Naive B cell (primary cell): ENCODE data around the gene OSBPL3. TPM values are rescaled to one million over a fixed set of nuclear protein-coding genes. Genes with fewer than 3 reads are reported as not detected.

ENCODE experiments used
- ATAC-seq, 2 donors: fragments of 150-1000 bp; cut with Tn5 transposase; 2 replicates each; pipeline ENCODE4 v1.10.0; 2021; ENCODE audit warnings: low read depth in 2 of 2, mild to moderate bottlenecking in 2 of 2, moderate library complexity in 2 of 2
- DNase-seq: peaks from one replicate; pipeline ENCODE4 v3.0.0; 2022
- H3K27ac Mint-ChIP-seq, 6 donors: one replicate each; pipeline ENCODE4 v1.8.0; 2020 to 2022; ENCODE audit warnings: mild to moderate bottlenecking in 6 of 6, mixed read lengths in 6 of 6, moderate library complexity in 5 of 6, inconsistent platforms in 2 of 6
- H3K27me3 Mint-ChIP-seq, 3 donors: one replicate each; pipeline ENCODE4 v1.8.0; 2021 to 2022; ENCODE audit warnings: mixed read lengths in 3 of 3, mild to moderate bottlenecking in 1 of 3
- H3K36me3 Mint-ChIP-seq, 2 donors: one replicate each; pipeline ENCODE4 v1.8.0; 2020 to 2022; ENCODE audit warnings: mixed read lengths in 2 of 2, inconsistent platforms in 1 of 2, mild to moderate bottlenecking in 1 of 2
- H3K4me1 Mint-ChIP-seq, 3 donors: one replicate each; pipeline ENCODE4 v1.8.0; 2020 to 2022; ENCODE audit warnings: mixed read lengths in 3 of 3, inconsistent platforms in 1 of 3, mild to moderate bottlenecking in 1 of 3, moderate library complexity in 1 of 3
- H3K4me3 Mint-ChIP-seq, 8 donors: one replicate each; pipeline ENCODE4 v1.8.0; 2020 to 2022; ENCODE audit warnings: mild to moderate bottlenecking in 8 of 8, mixed read lengths in 8 of 8, moderate library complexity in 8 of 8, inconsistent platforms in 2 of 8
- H3K9me3 Mint-ChIP-seq, 7 donors: one replicate each; pipeline ENCODE4 v1.8.0; 2020 to 2022; ENCODE audit warnings: mixed read lengths in 7 of 7, mild to moderate bottlenecking in 5 of 7, inconsistent platforms in 2 of 7, moderate library complexity in 1 of 7
- polyA plus RNA-seq, 6 donors: library from polyadenylated mRNA; unstranded; fragments of 300-500 nt; fragmentation: Illumina TruSeq; gene quantifications; one replicate each; pipeline ENCODE4 v1.2.3, GENCODE V29; 2021; ENCODE audit warnings: low read depth in 6 of 6

The OSBPL3 gene
- polyA plus RNA-seq, 6 donors from 2014 or later, result 2.3 to 8.2 (median 6.5) TPM

DNA sequence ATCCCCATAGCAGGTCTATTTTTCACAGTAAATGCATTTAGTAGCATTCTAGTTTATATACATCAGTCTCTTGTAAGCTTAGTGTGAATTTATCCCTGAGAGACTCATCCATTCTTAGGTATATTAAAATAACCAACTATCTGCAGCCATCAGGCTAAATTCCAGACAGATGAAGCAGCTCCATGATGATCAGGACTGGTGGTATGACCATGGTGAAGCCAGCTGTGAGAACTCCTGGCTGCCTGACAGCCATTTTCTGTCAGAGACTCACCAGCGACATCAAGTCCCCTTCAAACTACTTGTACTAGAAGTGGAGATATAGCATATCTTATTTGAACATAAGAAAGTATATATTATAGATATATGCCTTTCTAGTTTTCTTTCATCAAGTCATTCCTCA, 152.4 kb downstream of the OSBPL3 start:
- ATAC-seq, result no peak
- DNase-seq, result no peak
- Mint-ChIP-seq H3K27ac (peak overlapping the region in 1 of 6 donors; percentile 11), H3K36me3 (peaks cover 0 to 15% of the 10 kb centered on the region in 2 donors), H3K9me3 (no peaks in the 10 kb centered on the region), H3K27me3 (no peaks in the 10 kb centered on the region), H3K4me1 (peaks cover 39 to 56% (median 48%) of the 10 kb centered on the region in 3 donors), H3K4me3 (no peak overlapping the region)

DNA sequence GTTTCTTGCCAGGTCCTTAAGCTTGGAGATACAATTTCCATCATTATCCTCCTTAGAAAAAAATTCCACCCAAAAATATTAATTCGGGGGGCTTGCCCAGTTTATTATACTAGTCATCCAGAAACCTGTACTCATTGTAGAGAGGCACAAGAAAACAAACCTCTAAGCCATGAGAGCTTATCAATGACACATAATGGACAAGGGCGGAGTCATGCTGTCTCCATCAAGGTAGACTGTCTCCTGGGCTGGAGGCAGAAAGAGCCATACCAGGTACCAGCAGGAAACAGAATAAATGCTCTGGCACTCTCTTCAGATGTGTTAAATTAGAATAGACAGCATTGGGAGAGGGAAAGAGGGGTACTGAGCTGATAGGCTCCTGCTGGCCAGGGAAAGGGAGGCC, 153.0 kb downstream of the OSBPL3 start:
- DNase-seq, result no peak
- Mint-ChIP-seq H3K27ac (peak overlapping the region in 2 of 6 donors; percentile 63 to 70), H3K9me3 (no peaks in the 10 kb centered on the region), H3K4me1 (peaks cover 36 to 53% (median 44%) of the 10 kb centered on the region in 3 donors), H3K36me3 (peaks cover 0 to 15% of the 10 kb centered on the region in 2 donors), H3K27me3 (no peaks in the 10 kb centered on the region), H3K4me3 (no peak overlapping the region)
- ATAC-seq, result no peak

DNA sequence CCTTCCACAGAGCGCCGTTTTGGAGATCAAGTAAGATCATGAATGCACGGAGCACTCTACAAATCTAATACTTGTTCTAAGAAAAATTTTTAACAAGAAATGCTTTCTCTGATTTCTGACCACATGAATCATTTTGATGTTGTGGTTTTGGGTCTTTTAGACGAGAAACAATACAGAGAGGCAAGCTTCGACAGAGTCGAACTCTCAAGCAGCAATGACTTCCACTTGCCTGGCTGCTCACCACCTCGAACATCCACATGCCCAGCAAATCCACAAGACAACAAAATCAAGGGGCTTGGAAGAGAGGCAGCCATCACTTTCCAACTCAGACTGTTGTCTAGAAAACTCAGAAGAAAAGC, 153.3 kb downstream of the OSBPL3 start:
- peaks cover 0 to 15% of the 10 kb centered on the region in 2 donors for H3K36me3 Mint-ChIP-seq
- H3K27ac Mint-ChIP-seq, result peak overlapping the region in 4 of 6 donors; percentile 63 to 95 (median 68)
- no peaks in the 10 kb centered on the region for H3K27me3 Mint-ChIP-seq
- H3K4me1 Mint-ChIP-seq, result peaks cover 38 to 56% (median 44%) of the 10 kb centered on the region in 3 donors
- H3K4me3 Mint-ChIP-seq, result no peak overlapping the region
- ATAC-seq (no peak), DNase-seq (no peak)
- no peaks in the 10 kb centered on the region for H3K9me3 Mint-ChIP-seq

DNA sequence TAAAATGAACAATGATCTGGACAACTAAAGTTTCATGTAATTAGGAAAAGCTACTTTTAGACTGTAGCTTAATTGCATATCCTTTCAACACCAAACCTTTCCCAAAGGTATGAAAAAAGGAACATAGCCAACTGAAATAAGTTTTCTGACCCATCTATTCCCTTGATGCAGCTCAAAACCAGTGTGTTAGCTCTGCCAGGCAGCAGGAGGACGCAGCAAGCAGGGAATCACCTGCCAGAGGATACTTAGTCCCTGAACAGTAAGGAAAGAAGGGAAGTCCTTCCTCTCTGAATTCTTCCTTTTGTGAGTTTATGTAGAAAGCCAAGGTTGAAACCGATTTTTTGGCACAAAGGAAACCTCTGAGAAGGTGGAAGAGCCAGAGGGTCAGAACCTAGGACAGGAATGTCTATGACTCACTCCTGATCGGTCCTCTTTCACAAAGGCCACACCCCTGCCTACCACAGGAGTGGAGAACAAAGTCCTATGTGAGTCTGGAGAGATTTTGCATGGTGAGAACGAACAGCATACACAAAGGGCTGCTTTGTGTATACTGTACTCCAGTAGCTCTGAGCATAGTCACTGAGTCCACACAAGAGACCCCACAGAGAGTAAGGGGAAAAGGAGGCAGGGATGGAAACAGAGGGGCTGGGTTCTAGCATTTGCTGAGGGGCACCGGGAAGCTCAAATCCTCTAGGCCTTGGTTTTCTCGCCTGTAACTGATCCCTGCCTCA, 153.9 kb downstream of the OSBPL3 start:
- ATAC-seq, result no peak
- Mint-ChIP-seq H3K27ac (peak overlapping the region in 5 of 6 donors; percentile 8 to 95 (median 63)), H3K4me3 (no peak overlapping the region), H3K4me1 (peaks cover 42 to 59% (median 44%) of the 10 kb centered on the region in 3 donors), H3K9me3 (no peaks in the 10 kb centered on the region), H3K36me3 (peaks cover 0 to 15% of the 10 kb centered on the region in 2 donors), H3K27me3 (no peaks in the 10 kb centered on the region)
- DNase-seq, result no peak

DNA sequence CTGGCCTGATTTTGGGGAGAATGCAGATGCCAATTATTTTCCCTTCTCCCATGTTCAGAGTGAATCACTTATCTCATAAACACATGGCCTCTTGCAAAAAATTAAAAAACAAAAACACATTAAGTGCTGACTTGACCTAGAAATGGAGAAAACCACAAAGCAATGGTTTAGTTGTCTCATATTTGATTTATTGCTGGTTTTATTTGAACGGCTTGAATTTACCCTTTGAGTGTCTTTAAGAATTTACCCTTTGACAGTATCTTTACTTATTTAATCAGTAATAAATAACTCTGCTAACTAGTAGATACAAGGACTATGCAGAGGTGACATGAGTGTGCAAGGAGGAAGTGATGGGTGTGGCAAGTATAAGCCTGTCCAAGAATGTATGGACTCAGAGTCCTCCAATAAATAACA, 154.6 kb downstream of the OSBPL3 start:
- H3K27ac Mint-ChIP-seq, result peak overlapping the region in 2 of 6 donors; percentile 44 to 51
- H3K9me3 Mint-ChIP-seq, result no peaks in the 10 kb centered on the region
- no peak for ATAC-seq
- H3K36me3 Mint-ChIP-seq, result peaks cover 0 to 15% of the 10 kb centered on the region in 2 donors
- peak overlapping the region in 1 of 8 donors; percentile 30 for H3K4me3 Mint-ChIP-seq
- no peaks in the 10 kb centered on the region for H3K27me3 Mint-ChIP-seq
- H3K4me1 Mint-ChIP-seq, result peaks cover 44 to 61% (median 48%) of the 10 kb centered on the region in 3 donors
- DNase-seq, result no peak

DNA sequence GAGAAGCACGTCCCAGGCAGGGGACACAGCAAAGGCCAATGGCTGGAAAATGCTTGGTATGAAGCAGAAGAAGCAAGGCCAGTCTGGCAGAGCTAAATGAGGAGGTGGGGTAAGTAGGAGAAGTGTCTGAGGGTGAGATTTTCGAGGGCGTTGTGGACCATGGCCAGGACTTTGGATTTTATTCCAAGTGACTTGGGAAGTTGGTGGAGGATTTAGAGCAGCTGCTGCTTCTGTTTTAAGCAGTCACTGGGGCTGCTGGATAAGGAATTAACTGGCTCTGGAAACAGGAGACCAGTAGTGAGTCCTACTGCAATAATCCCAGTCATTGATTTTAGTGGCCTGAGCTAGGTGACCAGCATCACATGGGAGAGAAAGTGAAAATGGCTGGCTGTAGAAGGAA, 155.1 kb downstream of the OSBPL3 start:
- ATAC-seq, result no peak
- H3K36me3 Mint-ChIP-seq, result peaks cover 0 to 15% of the 10 kb centered on the region in 2 donors
- H3K27ac Mint-ChIP-seq, result peak overlapping the region in 5 of 6 donors; percentile 1 to 71 (median 27)
- peaks cover 49 to 64% (median 51%) of the 10 kb centered on the region in 3 donors for H3K4me1 Mint-ChIP-seq
- no peak for DNase-seq
- no peaks in the 10 kb centered on the region for H3K9me3 Mint-ChIP-seq
- H3K27me3 Mint-ChIP-seq, result no peaks in the 10 kb centered on the region
- H3K4me3 Mint-ChIP-seq, result peak overlapping the region in 2 of 8 donors; percentile 4 to 37

DNA sequence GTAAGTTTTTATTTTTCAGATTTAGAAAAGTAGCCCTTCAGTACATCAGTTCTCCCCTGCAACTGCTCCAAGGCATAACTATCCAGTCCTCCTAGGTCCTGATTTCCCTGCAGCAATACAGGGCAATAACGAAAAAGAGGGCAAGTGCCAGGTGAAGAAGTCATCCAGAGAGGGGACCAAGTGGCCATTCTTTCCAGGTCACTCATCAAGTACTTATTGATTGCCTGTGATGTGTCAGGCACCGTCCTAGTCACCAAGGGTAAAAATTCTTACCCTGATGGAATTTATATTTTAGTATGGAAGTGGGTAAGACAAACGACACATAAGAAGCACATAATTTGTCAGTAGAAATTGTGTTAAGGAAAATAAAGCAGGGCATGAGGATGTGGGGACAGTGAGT, 155.6 kb downstream of the OSBPL3 start:
- ATAC-seq, result no peak
- DNase-seq, result no peak
- H3K36me3 Mint-ChIP-seq, result peaks cover 0 to 15% of the 10 kb centered on the region in 2 donors
- H3K4me1 Mint-ChIP-seq, result peaks cover 48 to 59% (median 53%) of the 10 kb centered on the region in 3 donors
- no peaks in the 10 kb centered on the region for H3K27me3 Mint-ChIP-seq
- H3K4me3 Mint-ChIP-seq, result peak overlapping the region in 1 of 8 donors; percentile 4
- H3K27ac Mint-ChIP-seq, result peak overlapping the region in 4 of 6 donors; percentile 2 to 71 (median 40)
- H3K9me3 Mint-ChIP-seq, result no peaks in the 10 kb centered on the region

DNA sequence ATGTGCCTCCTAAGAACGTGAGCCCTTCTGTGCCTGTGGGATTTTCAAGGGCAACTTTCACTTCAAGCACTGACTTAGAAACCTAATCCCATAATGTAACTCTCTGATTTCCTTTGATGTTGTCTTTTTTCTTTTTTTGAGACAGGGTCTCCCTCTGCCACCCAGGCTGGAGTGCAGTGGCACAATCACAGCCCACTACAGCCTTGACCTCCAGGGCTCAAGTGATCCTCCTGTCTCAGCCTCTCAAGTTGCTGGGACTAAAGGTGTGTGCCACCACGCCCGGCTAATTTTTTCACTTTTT, 158.3 kb downstream of the OSBPL3 start:
- Mint-ChIP-seq H3K9me3 (no peaks in the 10 kb centered on the region), H3K36me3 (peaks cover 0 to 18% of the 10 kb centered on the region in 2 donors), H3K4me1 (peaks cover 42 to 44% (median 44%) of the 10 kb centered on the region in 3 donors), H3K4me3 (peak overlapping the region in 5 of 8 donors; percentile 20 to 78 (median 69)), H3K27me3 (no peaks in the 10 kb centered on the region), H3K27ac (peak overlapping the region; percentile 94 to 99 (median 96))
- ATAC-seq (no peak), DNase-seq (no peak)

DNA sequence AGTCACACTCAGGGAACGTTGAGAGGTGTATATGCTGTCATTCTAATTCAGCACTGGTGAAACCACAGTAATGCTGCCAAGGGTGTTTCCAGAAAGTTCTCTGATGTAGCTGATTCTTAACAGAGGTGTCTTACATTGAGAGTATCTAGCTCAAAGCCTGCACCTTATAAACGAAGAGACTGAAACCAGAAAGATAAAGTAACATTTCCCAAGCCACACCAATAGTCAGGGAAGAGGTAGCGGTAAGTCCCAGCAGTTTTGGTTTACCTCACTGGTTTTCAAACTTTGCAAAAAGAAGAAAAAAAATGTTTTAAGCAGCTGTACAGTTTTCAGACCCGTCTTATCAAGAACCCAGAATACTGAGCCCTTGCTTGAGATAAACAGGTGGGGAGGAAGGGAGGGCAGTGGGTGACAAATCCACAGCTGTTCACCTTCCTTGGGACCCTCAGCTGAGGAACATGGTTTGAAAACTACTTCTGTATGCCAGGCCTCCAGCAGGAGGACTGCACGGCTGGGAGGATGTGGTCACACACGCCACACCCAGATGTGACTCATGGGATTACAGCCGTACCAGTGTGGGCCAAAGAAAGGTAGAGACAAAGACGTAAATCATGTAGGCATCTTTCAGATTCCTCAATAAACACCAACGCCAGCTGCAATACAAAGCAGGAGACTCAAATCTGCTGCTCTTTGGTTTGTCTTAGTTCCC, 158.8 kb downstream of the OSBPL3 start:
- H3K4me1 Mint-ChIP-seq, result peaks cover 37 to 41% (median 40%) of the 10 kb centered on the region in 3 donors
- H3K27me3 Mint-ChIP-seq, result no peaks in the 10 kb centered on the region
- peak overlapping the region; percentile 11 to 84 (median 70) for H3K4me3 Mint-ChIP-seq
- ATAC-seq (peak; percentile 81 to 86), DNase-seq (peak; percentile 74)
- H3K36me3 Mint-ChIP-seq, result peaks cover 0 to 17% of the 10 kb centered on the region in 2 donors
- H3K27ac Mint-ChIP-seq, result peak overlapping the region; percentile 94 to 99 (median 96)
- H3K9me3 Mint-ChIP-seq, result no peaks in the 10 kb centered on the region

DNA sequence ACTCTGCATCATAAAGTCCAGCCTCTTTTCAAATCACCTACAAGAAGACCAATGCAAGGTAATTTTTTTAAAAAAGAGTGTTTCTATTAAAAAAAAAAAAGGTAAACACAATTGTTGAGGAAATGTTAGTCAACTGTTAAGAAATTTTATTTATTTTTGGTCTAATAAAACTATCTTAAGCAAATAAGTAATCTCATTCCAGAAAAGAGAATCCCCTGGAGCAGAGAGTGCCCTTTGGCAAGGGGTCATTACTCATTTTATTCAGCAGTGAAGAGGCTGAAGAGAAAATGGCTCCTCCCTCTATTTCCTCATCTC, 159.3 kb downstream of the OSBPL3 start:
- DNase-seq (no peak), ATAC-seq (no peak)
- Mint-ChIP-seq H3K27ac (peak overlapping the region; percentile 94 to 99 (median 96)), H3K4me3 (peak overlapping the region in 6 of 8 donors; percentile 11 to 91 (median 84)), H3K4me1 (peaks cover 32 to 37% (median 36%) of the 10 kb centered on the region in 3 donors), H3K27me3 (no peaks in the 10 kb centered on the region), H3K9me3 (no peaks in the 10 kb centered on the region), H3K36me3 (peaks cover 0 to 14% of the 10 kb centered on the region in 2 donors)

DNA sequence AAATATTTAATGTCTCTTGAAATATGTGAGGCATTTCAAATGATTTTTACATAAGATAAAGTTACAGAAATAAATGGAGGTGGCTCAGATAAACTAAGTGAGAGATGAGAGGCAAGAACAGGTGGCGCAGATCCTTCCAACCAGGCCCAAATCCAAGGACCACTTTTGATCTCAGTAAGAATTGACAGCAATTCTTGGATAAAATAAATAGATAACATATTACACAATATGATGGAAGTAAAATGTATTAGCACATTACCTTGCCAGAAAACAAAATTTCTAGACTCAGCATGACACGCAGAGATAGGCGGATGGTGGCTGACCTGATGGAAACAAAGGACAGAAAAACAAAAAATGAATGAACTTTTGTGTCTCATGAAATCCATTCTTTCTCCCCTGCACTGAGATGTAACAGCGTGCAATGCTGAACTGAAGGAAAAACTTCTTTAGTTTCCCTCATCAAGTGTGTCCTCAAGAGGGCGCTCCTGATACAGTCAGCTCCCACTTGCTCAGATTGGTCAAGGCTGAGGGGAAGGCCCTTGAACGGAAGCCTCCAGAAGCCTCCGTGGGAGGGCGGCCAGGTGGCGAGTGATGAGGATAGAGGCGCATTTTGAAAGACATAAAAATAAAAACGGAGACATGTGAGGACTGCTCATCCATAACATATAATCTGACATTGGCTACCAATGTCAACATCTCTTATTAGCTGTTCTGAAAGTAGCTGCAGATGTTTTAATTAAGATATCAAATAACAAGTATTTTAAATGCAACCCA, 159.9 kb downstream of the OSBPL3 start:
- H3K36me3 Mint-ChIP-seq, result peaks cover 0 to 14% of the 10 kb centered on the region in 2 donors
- H3K4me1 Mint-ChIP-seq, result peaks cover 26 to 31% (median 31%) of the 10 kb centered on the region in 3 donors
- H3K9me3 Mint-ChIP-seq, result no peaks in the 10 kb centered on the region
- ATAC-seq (peak; percentile 53 to 55), DNase-seq (peak; percentile 74)
- peak overlapping the region; percentile 93 to 99 (median 96) for H3K27ac Mint-ChIP-seq
- H3K27me3 Mint-ChIP-seq, result no peaks in the 10 kb centered on the region
- H3K4me3 Mint-ChIP-seq, result peak overlapping the region; percentile 2 to 91 (median 77)

DNA sequence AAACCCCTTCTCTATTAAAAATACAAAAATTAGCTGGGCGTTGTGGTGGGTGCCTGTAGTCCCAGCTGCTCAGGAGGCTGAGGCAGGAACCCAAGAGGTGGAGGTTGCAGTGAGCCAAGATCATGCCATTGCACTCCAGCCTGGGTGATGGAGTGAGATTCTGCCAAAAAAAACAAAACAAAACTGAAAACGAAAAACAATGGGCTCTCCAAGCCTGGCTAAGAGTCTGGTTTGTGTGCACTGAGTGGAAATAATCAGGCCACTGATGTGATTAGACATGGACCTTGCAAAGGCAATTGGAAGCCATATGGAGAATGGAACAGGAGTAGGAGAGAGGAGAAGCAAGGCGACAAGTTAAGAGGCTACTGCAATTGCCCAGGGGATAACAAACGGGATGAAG, 162.6 kb downstream of the OSBPL3 start:
- H3K4me3 Mint-ChIP-seq, result no peak overlapping the region
- peaks cover 18 to 23% (median 23%) of the 10 kb centered on the region in 3 donors for H3K4me1 Mint-ChIP-seq
- ATAC-seq (no peak), DNase-seq (no peak)
- H3K27ac Mint-ChIP-seq, result peak overlapping the region in 2 of 6 donors; percentile 42 to 97
- no peaks in the 10 kb centered on the region for H3K9me3 Mint-ChIP-seq
- no peaks in the 10 kb centered on the region for H3K27me3 Mint-ChIP-seq
- H3K36me3 Mint-ChIP-seq, result peaks cover 12 to 19% of the 10 kb centered on the region in 2 donors

DNA sequence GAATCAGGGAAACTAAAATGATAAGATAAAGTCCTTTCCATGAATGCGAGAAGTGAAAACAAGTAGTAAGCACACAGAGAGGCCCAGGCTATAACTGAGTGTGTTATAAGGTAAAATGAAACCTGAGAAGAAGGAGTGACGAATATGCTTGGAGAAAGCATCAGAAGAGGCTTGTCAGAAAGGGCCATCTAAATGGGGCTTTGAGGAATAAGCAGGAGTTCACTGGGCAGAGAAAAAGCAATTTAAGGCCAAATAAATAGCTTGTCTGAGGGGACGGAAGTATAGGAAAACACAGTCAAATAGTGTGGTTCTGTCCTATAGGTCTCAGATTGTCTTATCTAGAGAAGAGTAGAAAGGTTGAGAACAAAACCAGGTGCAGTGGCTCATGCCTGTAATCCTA, 163.1 kb downstream of the OSBPL3 start:
- DNase-seq, result no peak
- H3K27ac Mint-ChIP-seq, result peak overlapping the region in 1 of 6 donors; percentile 42
- peaks cover 17 to 23% (median 22%) of the 10 kb centered on the region in 3 donors for H3K4me1 Mint-ChIP-seq
- H3K4me3 Mint-ChIP-seq, result no peak overlapping the region
- H3K36me3 Mint-ChIP-seq, result peaks cover 12 to 19% of the 10 kb centered on the region in 2 donors
- ATAC-seq, result no peak
- H3K9me3 Mint-ChIP-seq, result no peaks in the 10 kb centered on the region
- no peaks in the 10 kb centered on the region for H3K27me3 Mint-ChIP-seq
